GM21515 (cell line): ENCODE measurements around the gene TCAP.

Experiments
- ATAC-seq: cut with Tn5 transposase; IDR thresholded peaks from one replicate; pipeline ENCODE4 v1.9.1; 2021; ENCODE audit not compliant: unreplicated experiment

The TCAP gene

GRCh38 chr17:39664581-39665561 is at the start of gene TCAP:
Gene TCAP, plus strand, starts transcription at chr17:39665349. Its CDS starts 11 bp downstream, at chr17:39665360.
- no peak for ATAC-seq

GRCh38 chr17:39615434-39615833 is 49.7 kb upstream of the TCAP start:
- ATAC-seq, result no peak

- no peak for ATAC-seq
Measured at GRCh38 chr17:39617100-39617445, 48.1 kb upstream of the TCAP start.

GRCh38 chr17:39617446-39618245 is 47.5 kb upstream of the TCAP start:
- ATAC-seq, result no peak

- ATAC-seq, result no peak
Measured at GRCh38 chr17:39618246-39618913, 46.8 kb upstream of the TCAP start.

- ATAC-seq, result no peak
Measured at GRCh38 chr17:39618956-39619785, 46.0 kb upstream of the TCAP start.

GRCh38 chr17:39619786-39620101 is 45.4 kb upstream of the TCAP start:
- no peak for ATAC-seq

GRCh38 chr17:39621523-39622379 is 43.4 kb upstream of the TCAP start:
- ATAC-seq, result peak; percentile 53

GRCh38 chr17:39622380-39623006 is 42.7 kb upstream of the TCAP start:
- ATAC-seq, result peak; percentile 6

- ATAC-seq, result no peak
Measured at GRCh38 chr17:39623356-39623950, 41.7 kb upstream of the TCAP start.

GRCh38 chr17:39624313-39624712 is 40.8 kb upstream of the TCAP start:
- no peak for ATAC-seq

GRCh38 chr17:39625198-39625785 is 39.9 kb upstream of the TCAP start:
- no peak for ATAC-seq

- ATAC-seq, result no peak
Measured at GRCh38 chr17:39626171-39627046, 38.7 kb upstream of the TCAP start, which contains the start of gene PPP1R1B. Gene PPP1R1B, plus strand, starts transcription at chr17:39626952. Its CDS starts 441 bp downstream, at chr17:39627393.

- no peak for ATAC-seq
Measured at GRCh38 chr17:39627047-39627711, 38.0 kb upstream of the TCAP start.

GRCh38 chr17:39627712-39628516 is 37.2 kb upstream of the TCAP start:
- no peak for ATAC-seq
